Thoracic aorta (tissue), 2 donors: ENCODE results near the gene IZUMO4. TPM values are rescaled to one million over a fixed set of nuclear protein-coding genes. Genes with fewer than 3 reads are reported as not detected.

Source experiments
- ATAC-seq: fragments of 150-250 bp; one replicate; pipeline ENCODE4 v1.8.0; 2017; ENCODE audit warnings: low read depth; ENCODE audit not compliant: insufficient number of reproducible peaks, low FRiP score
- DNase-seq: peaks from one replicate; pipeline ENCODE4 v3.0.0-alpha.2; 2020; ENCODE audit warnings: low spot score
- H3K27ac ChIP-seq, 2 donors: fragments of 200-600 bp; sonication (generic); 1 replicate in 1 of 2; 2 replicates in 1 of 2; pipeline ENCODE4 v1.5.1; 2016; ENCODE audit warnings: mild to moderate bottlenecking in 2 of 2, moderate library complexity in 2 of 2
- H3K27me3 ChIP-seq: fragments of 200-600 bp; sonication (generic); replicated peaks from 2 replicates; pipeline ENCODE4 v1.6.0; 2016; ENCODE audit warnings: mild to moderate bottlenecking; ENCODE audit not compliant: insufficient read depth
- H3K36me3 ChIP-seq: fragments of 200-600 bp; sonication (generic); one replicate; pipeline ENCODE4 v1.5.1; 2016
- H3K4me1 ChIP-seq, 2 donors: fragments of 200-600 bp; sonication (generic); 1 replicate in 1 of 2; 2 replicates in 1 of 2; pipeline versions ENCODE4 v1.5.1 to v1.6.0; 2016; ENCODE audit warnings: low read depth in 2 of 2, mild to moderate bottlenecking in 1 of 2; ENCODE audit not compliant: control insufficient read depth in 1 of 2
- H3K4me3 ChIP-seq: fragments of 200-600 bp; sonication (generic); 2 replicates; pipeline ENCODE4 v1.5.1; 2016; ENCODE audit warnings: mild to moderate bottlenecking
- H3K9me3 ChIP-seq: fragments of 200-600 bp; sonication (generic); 2 replicates; pipeline ENCODE4 v1.5.1; 2016
- CTCF ChIP-seq: fragments of 200-600 bp; sonication (generic); IDR thresholded peaks from one replicate; pipeline ENCODE4 v1.5.1; 2019; ENCODE audit warnings: antibody characterized with exemption
- total RNA-seq, 2 donors: library from RNA; depleted of rRNA; stranded (reverse); fragments of >200 nt; gene quantifications; one replicate each; pipeline versions ENCODE4 v1.1.0 to v1.2.3, GENCODE V29; 2016

Gene IZUMO4
- total RNA-seq, 2 donors from 2014 or later, result 3.1 to 6.1 TPM

GRCh38 chr19:2076526-2076944, 20.2 kb upstream of the IZUMO4 start:
- peaks cover 59% of the 10 kb centered on the region for H3K36me3 ChIP-seq

GRCh38 chr19:2077398-2077797, 19.3 kb upstream of the IZUMO4 start:
- no peaks in the 10 kb centered on the region for H3K27me3 ChIP-seq
- no peak for TF ChIP-seq CTCF
- no peaks in the 10 kb centered on the region for H3K9me3 ChIP-seq
- peaks cover 52% of the 10 kb centered on the region for H3K36me3 ChIP-seq
- no peaks in the 10 kb centered on the region for H3K4me1 ChIP-seq
- no peak for DNase-seq
- no peak for ATAC-seq
- H3K4me3 ChIP-seq, result no peak overlapping the region
- H3K27ac ChIP-seq, result no peak overlapping the region

More at GRCh38 chr19:2076526-2076944, 20.2 kb upstream of the IZUMO4 start:
- H3K27me3 ChIP-seq, result no peaks in the 10 kb centered on the region
- DNase-seq, result no peak
- no peak overlapping the region for H3K4me3 ChIP-seq
- H3K27ac ChIP-seq, result no peak overlapping the region
- ATAC-seq, result no peak
- TF ChIP-seq CTCF, result no peak
- H3K4me1 ChIP-seq, result no peaks in the 10 kb centered on the region
- no peaks in the 10 kb centered on the region for H3K9me3 ChIP-seq

DNA sequence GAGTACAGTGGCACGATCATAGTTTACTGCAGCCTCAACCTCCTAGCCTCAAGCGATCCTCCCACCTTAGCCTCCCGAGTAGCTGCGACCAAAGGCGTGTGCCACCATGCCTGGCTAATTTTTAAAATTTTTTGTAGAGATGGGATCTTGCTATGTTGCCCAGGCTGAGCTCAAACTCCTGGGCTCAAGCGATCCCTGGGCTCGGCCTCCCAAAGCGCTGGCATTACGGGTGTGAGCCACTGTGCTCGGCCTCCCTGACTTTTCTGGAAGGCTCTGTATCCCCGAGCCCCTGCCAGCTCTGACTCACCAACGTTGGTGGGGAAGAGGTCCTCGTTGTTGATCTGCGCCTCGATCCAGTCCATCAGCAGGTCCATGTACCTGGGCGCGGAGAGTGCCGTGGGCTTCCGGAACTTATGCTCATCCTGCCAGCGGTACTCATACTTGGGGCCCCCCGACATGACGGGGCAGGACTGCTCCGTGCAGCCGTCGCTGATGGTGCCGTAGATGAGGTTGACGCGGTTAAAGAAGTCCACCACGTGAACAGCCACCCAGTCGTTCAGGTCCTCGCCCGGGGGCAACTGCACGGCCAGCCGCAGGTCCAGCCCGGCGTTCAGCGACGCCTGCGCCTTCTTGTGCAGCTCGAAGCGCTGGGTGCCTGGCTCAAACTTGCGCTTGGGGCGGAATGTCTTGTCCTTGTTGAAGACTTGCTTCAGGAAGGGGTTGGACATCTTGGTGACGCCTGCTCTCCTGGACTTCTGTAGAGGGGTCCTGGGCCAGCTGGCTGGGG, 18.7 kb upstream of the IZUMO4 start:
- Histone ChIP-seq H3K4me3 (no peak overlapping the region), H3K27me3 (no peaks in the 10 kb centered on the region), H3K9me3 (no peaks in the 10 kb centered on the region), H3K36me3 (peaks cover 46% of the 10 kb centered on the region), H3K27ac (no peak overlapping the region), H3K4me1 (no peaks in the 10 kb centered on the region)
- ATAC-seq (no peak), DNase-seq (no peak)
- TF ChIP-seq CTCF, result no peak

DNA sequence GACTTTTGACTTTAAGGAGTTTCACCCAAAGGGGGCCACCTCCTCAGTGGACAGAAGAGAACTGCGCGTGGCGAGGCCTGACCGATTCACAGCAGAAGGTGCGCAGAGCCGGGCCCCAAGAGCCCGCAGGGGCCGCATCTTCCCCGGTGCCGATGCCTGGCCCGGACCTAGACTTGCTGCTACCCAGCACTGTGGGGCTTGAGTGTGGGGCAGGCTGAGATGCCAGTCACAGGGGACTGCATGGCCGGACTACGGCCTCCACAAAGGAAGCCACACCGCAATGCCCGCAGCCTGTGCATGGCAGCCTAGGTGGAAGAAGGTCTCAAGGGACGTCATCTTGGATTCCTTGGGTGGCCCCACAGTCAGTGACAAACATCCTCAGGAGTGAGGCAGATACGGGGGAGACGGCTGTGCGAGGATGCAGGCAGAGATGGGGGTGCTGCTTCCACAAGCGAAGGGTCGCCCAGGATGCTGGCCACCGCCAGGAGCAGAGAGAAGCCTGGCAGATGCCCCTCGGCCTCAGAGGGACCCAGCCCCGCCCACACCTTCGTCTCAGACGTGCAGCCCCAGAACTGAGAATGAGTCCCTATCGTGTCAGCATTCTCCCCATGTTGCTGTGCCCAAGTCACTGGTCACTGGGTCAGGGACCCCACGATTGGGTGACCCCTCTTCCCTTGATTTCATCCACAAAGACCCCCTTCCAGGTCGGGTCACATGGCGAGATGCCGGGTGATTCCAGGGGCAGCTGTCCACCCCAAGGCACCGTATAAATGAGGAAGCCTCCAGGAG, 17.4 kb upstream of the IZUMO4 start:
- no peak for DNase-seq
- no peaks in the 10 kb centered on the region for H3K27me3 ChIP-seq
- no peak for TF ChIP-seq CTCF
- no peak for ATAC-seq
- H3K9me3 ChIP-seq, result no peaks in the 10 kb centered on the region
- H3K4me3 ChIP-seq, result no peak overlapping the region
- H3K36me3 ChIP-seq, result peaks cover 54% of the 10 kb centered on the region
- no peak overlapping the region for H3K27ac ChIP-seq
- H3K4me1 ChIP-seq, result no peaks in the 10 kb centered on the region

DNA sequence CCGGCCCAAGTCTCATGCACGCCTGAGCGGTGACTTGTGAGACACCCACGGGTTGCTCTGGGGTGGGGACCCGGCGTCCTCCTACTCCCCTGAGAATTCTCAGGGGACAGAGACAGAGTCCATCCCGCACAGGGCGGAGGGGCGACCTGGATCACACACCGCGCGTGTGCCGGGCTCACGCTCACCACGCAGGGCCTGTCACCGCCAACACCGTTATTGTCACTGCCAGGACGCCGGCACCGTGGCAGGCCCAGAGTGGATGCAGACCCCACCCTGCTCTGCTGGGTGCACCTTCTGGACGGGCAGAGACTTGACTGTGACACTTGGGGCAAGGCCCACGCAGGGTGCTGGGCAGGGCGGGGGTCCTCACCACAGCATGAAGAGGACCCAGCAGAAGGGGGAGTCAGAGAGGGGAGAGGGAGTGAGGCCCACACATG, 16.8 kb upstream of the IZUMO4 start:
- Histone ChIP-seq H3K27me3 (no peaks in the 10 kb centered on the region), H3K4me3 (no peak overlapping the region), H3K27ac (no peak overlapping the region), H3K36me3 (peaks cover 55% of the 10 kb centered on the region), H3K4me1 (no peaks in the 10 kb centered on the region), H3K9me3 (no peaks in the 10 kb centered on the region)
- ATAC-seq (no peak), DNase-seq (no peak)
- no peak for TF ChIP-seq CTCF
